Measurements from ENCODE around the gene SOX1. TPM values are rescaled to one million over a fixed set of nuclear protein-coding genes. Genes with fewer than 3 reads are reported as not detected.

SOX1 gene
- total and polyA plus RNA-seq, 12 donors, result not detected

DNA sequence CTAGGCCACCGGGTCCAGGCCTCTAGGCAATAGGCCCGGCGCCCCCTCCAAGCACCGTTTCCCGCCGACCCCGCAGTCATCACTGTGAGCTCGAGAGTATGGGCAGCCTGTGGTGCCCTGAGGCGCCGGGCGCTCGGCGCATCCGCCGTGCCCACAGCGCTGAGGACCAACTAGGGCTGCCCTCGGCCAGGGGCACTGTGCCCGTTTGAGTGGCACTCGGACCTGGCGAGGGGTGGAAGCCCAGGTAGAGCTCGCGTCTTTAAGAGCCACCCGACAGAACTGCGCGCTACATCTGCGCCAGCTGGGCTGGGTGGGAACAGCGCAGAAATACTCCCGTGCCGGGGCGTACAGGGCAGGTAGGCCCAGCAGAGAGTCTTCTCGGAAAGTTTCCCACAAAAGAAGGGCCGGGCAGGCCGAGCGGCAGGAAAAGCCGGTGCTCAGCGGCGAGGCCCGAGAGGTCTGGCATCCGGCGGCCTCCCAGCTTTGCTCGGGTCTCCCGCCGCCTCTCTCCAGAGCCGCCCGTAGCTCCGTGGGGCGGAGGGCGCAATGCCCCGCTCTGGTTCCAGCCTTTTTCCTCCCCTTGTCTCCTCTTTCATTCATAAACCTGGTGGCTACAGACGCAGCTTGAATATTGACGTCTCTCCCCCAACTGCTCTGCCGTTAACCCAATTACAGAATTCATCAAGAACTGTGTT, 5.4 kb upstream of the SOX1 start:
- WGBS, 2 donors, result 1 to 2% methylated on average over 52 of the region's 52 CpGs
- intact Hi-C loops (cut with DNase I), result no loop called here
- TF ChIP-seq, protein P1, sequence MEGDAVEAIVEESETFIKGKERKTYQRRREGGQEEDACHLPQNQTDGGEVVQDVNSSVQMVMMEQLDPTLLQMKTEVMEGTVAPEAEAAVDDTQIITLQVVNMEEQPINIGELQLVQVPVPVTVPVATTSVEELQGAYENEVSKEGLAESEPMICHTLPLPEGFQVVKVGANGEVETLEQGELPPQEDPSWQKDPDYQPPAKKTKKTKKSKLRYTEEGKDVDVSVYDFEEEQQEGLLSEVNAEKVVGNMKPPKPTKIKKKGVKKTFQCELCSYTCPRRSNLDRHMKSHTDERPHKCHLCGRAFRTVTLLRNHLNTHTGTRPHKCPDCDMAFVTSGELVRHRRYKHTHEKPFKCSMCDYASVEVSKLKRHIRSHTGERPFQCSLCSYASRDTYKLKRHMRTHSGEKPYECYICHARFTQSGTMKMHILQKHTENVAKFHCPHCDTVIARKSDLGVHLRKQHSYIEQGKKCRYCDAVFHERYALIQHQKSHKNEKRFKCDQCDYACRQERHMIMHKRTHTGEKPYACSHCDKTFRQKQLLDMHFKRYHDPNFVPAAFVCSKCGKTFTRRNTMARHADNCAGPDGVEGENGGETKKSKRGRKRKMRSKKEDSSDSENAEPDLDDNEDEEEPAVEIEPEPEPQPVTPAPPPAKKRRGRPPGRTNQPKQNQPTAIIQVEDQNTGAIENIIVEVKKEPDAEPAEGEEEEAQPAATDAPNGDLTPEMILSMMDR (IDR thresholded peaks at IDR 0.05), result no peak
- H3K27ac ChIP-seq, result no peak overlapping the region
- H3K4me1 ChIP-seq, result peaks cover 3 to 41% (median 14%) of the 10 kb centered on the region in 9 donors
- H3K4me3 ChIP-seq, result no peak overlapping the region
- H3K27me3 ChIP-seq, result peaks cover 65 to 100% (median 100%) of the 10 kb centered on the region in 7 donors
- H3K9me3 ChIP-seq, result no peaks in the 10 kb centered on the region
- no peaks in the 10 kb centered on the region for H3K36me3 ChIP-seq
- DNase-seq (no peak), ATAC-seq (no peak)

DNA sequence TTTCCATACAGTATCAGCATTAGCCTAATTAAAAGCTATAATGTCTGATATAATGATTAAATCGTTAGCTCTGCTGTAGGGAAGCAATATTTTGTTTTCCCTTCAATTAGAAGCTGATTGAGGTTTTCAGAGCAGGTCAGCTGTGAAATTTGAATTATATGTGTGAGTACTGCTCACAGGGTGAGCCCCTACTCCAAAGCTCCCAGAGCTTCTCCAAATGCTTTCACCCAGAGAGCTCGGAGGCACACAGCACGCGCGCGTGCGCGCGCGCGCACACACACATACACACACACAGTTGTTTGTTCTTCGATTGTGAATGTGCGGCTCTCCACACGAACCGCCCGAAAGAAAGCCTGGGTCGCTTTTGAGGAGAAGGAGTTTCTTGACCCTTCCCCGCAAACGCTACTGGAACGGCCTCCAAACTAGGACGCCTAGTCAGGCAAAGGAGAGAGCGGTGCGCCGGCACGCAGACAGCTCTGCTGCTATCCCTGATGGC, 4.8 kb upstream of the SOX1 start:
- H3K36me3 ChIP-seq, result no peaks in the 10 kb centered on the region
- ATAC-seq (no peak), DNase-seq (no peak)
- no peak overlapping the region for H3K27ac ChIP-seq
- intact Hi-C loops (cut with DNase I), result no loop called here
- H3K9me3 ChIP-seq, result no peaks in the 10 kb centered on the region
- H3K4me3 ChIP-seq, result no peak overlapping the region
- H3K27me3 ChIP-seq, result peaks cover 65 to 100% (median 99%) of the 10 kb centered on the region in 7 donors
- TF ChIP-seq, protein P1 (IDR thresholded peaks at IDR 0.05), result no peak
- 4 to 5% methylated on average over 25 of the region's 25 CpGs for WGBS, 2 donors
- H3K4me1 ChIP-seq, result peaks cover under 1 to 36% (median 11%) of the 10 kb centered on the region in 9 donors

DNA sequence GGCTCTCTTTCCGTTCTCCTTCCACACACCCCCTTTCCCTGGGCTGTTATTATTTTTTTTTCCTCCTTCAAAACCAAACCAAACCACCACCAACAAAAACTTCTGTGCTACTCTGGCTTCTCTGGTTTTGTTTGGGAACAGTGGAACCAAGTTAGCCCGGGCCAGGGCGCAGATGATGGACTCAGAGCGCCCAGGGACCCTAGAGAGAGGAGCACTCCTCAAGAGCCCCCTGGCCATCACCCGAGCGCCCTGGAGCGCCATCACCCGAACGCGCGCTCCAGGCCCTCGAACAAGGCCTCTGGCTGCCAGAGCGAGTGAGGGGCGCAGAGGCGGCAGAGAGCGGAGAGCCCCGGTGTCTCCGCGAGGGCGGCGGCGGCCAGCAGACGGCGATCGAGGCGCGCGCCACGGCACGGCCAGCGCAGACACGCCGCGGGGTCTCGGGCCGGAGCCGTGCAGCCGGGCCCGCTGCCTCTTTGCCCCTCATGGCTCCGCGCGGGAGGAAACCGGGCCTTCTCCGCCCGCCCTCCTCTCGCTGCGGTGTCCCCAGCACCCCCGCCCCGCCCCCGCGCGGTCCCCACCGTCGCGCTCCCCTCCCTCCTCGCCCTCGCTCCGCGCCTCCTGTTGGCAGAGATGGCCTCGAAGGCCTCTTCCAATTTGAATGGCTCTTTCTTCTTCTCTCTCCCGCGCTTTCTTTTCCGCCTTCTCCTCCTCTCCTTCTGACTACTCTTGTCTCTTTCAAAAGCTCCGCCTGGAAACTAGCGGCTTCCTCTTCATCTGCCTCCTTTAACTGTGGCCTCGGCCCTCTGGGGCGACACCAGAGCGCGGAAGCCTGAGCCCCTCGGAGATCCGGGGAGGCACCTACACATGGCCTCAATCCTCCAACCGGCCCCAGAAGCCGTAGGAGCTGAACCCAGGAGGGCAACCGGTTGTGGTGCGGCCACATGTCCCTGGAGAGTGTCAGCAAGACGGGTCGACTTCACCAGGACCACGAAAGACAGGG, 4.1 kb upstream of the SOX1 start:
- TF ChIP-seq, protein P1 (IDR thresholded peaks at IDR 0.05), result peak in 6 of 9 donors; percentile 19 to 43 (median 34)
- peaks cover 65 to 100% (median 97%) of the 10 kb centered on the region in 7 donors for H3K27me3 ChIP-seq
- no peak overlapping the region for H3K4me3 ChIP-seq
- ATAC-seq (no peak), DNase-seq (no peak)
- intact Hi-C loops (cut with DNase I), result no loop called here
- H3K4me1 ChIP-seq, result peaks cover 0 to 31% (median 8%) of the 10 kb centered on the region in 9 donors
- H3K36me3 ChIP-seq, result no peaks in the 10 kb centered on the region
- no peaks in the 10 kb centered on the region for H3K9me3 ChIP-seq
- H3K27ac ChIP-seq, result no peak overlapping the region
- WGBS, 2 donors, result 2 to 3% methylated on average over 38 to 78 of the region's 78 CpGs

DNA sequence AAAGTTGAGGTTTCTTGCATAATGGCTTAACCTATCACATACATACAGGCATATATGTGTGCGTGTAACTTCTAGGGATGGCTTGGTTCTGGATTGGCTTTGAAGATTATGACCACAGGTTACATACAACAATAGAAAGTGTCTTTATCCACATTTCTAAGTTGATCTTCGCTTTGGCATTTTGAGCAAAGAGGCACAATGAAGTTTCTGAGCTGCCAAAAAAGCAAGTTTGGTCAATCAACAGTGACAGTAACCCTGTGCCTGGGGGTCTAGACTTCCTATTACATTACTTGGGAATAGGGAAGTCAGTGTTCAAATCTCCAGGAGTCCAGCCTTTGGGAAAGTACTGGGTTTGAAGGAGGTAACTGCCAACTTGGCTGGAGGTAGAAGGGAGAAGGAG, 3.1 kb upstream of the SOX1 start:
- Histone ChIP-seq H3K27ac (no peak overlapping the region), H3K36me3 (no peaks in the 10 kb centered on the region), H3K4me1 (peaks cover 0 to 28% (median 6%) of the 10 kb centered on the region in 9 donors), H3K4me3 (no peak overlapping the region), H3K27me3 (peaks cover 59 to 95% (median 95%) of the 10 kb centered on the region in 7 donors), H3K9me3 (no peaks in the 10 kb centered on the region)
- WGBS, 2 donors, result 8 to 10% methylated on average over 2 of the region's 2 CpGs
- intact Hi-C loops (cut with DNase I), result no loop called here
- no peak for DNase-seq
- TF ChIP-seq, protein P1 (IDR thresholded peaks at IDR 0.05), result no peak
- no peak for ATAC-seq
